Ishikawa (cell line): ENCODE measurements around the gene PLXNB3.

ENCODE experiments used
- CEBPB ChIP-seq: IDR thresholded peaks from 2 replicates; pipeline ENCODE4 v1.6.1; 2012
- CREB1 ChIP-seq: IDR thresholded peaks from 2 replicates; pipeline ENCODE4 v1.6.1; 2012; ENCODE audit warnings: low read depth
- EGR1 ChIP-seq: IDR thresholded peaks from 2 replicates; pipeline ENCODE4 v1.6.1; 2012
- EP300 ChIP-seq: IDR thresholded peaks from 2 replicates; pipeline ENCODE4 v1.6.1; 2012; ENCODE audit warnings: borderline replicate concordance
- FOXM1 ChIP-seq: IDR thresholded peaks from 2 replicates; pipeline ENCODE4 v1.6.1; 2012; ENCODE audit warnings: low read depth, borderline replicate concordance
- NFIC ChIP-seq: IDR thresholded peaks from 2 replicates; pipeline ENCODE4 v1.6.1; 2012
- RAD21 ChIP-seq: IDR thresholded peaks from 2 replicates; pipeline ENCODE4 v1.6.1; 2012; ENCODE audit warnings: low read depth
- TAF1 ChIP-seq: IDR thresholded peaks from 2 replicates; pipeline ENCODE4 v1.6.1; 2012; ENCODE audit warnings: low read depth, mild to moderate bottlenecking
- TCF12 ChIP-seq: IDR thresholded peaks from 2 replicates; pipeline ENCODE4 v1.6.1; 2012; ENCODE audit warnings: low read depth
- TEAD4 ChIP-seq: IDR thresholded peaks from 2 replicates; pipeline ENCODE4 v1.6.1; 2012
- USF1 ChIP-seq: IDR thresholded peaks from 2 replicates; pipeline ENCODE4 v1.6.1; 2012
- YY1 ChIP-seq: IDR thresholded peaks from 2 replicates; pipeline ENCODE4 v1.6.1; 2012; ENCODE audit warnings: low read depth
- ZBTB7A ChIP-seq: IDR thresholded peaks from 2 replicates; pipeline ENCODE4 v1.6.1; 2012; ENCODE audit warnings: low read depth
- TF ChIP-seq, protein P1 (sequence below): IDR thresholded peaks from 2 replicates; pipeline ENCODE4 v1.6.1; 2012; ENCODE audit warnings: low read depth, mild to moderate bottlenecking
- TF ChIP-seq, protein P2 (sequence below): IDR thresholded peaks from 2 replicates; pipeline ENCODE4 v1.6.1; 2012

Gene PLXNB3

DNA sequence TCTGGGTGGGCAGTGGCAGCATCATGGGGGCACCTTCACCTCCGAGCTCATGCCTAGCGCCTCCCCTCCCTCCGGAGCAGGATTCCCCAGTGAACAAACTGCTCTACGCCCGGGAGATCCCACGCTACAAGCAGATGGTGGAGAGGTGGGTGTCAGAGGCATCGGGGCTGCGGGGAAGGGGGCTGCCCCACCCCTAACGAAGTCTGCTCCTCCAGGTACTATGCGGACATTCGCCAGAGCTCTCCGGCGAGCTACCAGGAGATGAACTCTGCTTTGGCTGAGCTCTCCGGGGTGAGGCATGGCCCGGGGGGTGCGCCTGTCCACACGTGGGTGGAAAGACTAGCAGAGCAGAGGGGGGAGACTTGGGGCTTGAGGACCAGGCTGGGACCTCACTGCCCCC is 14.1 kb downstream of the PLXNB3 start:
- TF ChIP-seq ZBTB7A (no peak), TEAD4 (no peak), CEBPB (no peak), TAF1 (no peak), EP300 (no peak), NFIC (no peak), CREB1 (no peak), USF1 (no peak), YY1 (no peak), TCF12 (no peak), EGR1 (no peak), RAD21 (no peak), FOXM1 (no peak)
- TF ChIP-seq, protein P1, sequence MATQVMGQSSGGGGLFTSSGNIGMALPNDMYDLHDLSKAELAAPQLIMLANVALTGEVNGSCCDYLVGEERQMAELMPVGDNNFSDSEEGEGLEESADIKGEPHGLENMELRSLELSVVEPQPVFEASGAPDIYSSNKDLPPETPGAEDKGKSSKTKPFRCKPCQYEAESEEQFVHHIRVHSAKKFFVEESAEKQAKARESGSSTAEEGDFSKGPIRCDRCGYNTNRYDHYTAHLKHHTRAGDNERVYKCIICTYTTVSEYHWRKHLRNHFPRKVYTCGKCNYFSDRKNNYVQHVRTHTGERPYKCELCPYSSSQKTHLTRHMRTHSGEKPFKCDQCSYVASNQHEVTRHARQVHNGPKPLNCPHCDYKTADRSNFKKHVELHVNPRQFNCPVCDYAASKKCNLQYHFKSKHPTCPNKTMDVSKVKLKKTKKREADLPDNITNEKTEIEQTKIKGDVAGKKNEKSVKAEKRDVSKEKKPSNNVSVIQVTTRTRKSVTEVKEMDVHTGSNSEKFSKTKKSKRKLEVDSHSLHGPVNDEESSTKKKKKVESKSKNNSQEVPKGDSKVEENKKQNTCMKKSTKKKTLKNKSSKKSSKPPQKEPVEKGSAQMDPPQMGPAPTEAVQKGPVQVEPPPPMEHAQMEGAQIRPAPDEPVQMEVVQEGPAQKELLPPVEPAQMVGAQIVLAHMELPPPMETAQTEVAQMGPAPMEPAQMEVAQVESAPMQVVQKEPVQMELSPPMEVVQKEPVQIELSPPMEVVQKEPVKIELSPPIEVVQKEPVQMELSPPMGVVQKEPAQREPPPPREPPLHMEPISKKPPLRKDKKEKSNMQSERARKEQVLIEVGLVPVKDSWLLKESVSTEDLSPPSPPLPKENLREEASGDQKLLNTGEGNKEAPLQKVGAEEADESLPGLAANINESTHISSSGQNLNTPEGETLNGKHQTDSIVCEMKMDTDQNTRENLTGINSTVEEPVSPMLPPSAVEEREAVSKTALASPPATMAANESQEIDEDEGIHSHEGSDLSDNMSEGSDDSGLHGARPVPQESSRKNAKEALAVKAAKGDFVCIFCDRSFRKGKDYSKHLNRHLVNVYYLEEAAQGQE, result no peak

- TF ChIP-seq CREB1, result no peak
- TF ChIP-seq RAD21, result no peak
- TF ChIP-seq YY1, result no peak
- no peak for TF ChIP-seq ZBTB7A
- no peak for TF ChIP-seq NFIC
- TF ChIP-seq TCF12, result no peak
- no peak for TF ChIP-seq USF1
- TF ChIP-seq EP300, result no peak
- no peak for TF ChIP-seq CEBPB
- no peak for TF ChIP-seq TAF1
These were observed 14.6 kb downstream of the PLXNB3 start for GRCh38 chrX:153778684-153779101.

DNA sequence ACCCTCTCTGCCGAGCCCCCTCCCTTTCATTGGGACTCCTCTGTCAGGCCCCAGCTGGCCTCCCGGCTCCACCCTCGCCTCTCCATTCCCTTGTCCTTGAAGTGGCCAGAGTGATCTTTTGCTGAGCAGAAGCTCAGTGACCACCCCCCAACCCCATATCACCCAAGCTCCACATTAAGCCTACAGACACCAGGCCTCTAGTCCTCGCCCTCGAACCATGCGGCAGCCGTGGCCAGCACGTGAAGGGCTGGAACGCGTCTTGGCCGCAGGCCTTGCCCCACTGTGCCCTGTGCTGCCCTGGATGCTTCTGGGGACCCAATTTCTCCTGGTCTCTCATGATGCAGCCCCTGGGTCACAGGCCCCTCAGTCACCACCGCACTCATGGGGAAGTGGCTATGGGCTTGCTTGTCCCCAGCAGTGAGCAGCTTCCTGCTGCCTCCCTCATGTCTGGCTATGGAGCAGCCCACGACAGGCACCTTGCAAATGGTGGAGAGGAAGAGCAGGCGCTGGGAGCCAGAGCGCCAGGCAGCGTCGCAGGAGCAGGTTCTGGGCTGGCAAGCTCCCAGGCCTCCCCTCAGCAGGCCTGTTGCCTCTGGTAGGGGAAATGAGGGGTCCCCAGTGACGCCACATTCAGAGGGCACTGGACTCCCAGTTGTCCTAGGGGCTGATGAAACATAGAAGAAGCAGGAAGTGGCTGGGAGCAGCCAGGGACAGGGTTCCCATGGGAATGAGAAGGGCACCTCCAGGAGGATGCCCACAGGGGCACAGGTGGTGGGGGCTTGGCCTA is 16.0 kb downstream of the PLXNB3 start:
- TF ChIP-seq EP300 (no peak), USF1 (no peak), TCF12 (no peak), ZBTB7A (no peak), FOXM1 (no peak), TEAD4 (no peak)
- TF ChIP-seq, protein P1, result no peak

- TF ChIP-seq, protein P2, sequence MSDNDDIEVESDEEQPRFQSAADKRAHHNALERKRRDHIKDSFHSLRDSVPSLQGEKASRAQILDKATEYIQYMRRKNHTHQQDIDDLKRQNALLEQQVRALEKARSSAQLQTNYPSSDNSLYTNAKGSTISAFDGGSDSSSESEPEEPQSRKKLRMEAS, result no peak
- TF ChIP-seq EGR1 (no peak), TCF12 (no peak), TEAD4 (no peak), NFIC (no peak), YY1 (no peak), RAD21 (no peak), TAF1 (no peak), USF1 (no peak), FOXM1 (no peak), CEBPB (no peak)
- TF ChIP-seq, protein P1, result no peak
These were observed 16.8 kb downstream of the PLXNB3 start, which contains the start of gene SRPK3 for GRCh38 chrX:153780678-153781427. TSS of gene SRPK3 (plus strand) at chrX:153781041. CDS start at chrX:153781087, 46 bp downstream.
